GM19452 (cell line): Measurements from ENCODE around the gene ACOT13.
"Not testable (repeated sequence)": the region's sequence is repeated elsewhere in the genome, so short reads cannot be mapped to it uniquely, and the experiment has no call there.

Source experiments
- ATAC-seq: cut with Tn5 transposase; IDR thresholded peaks from one replicate; pipeline ENCODE4 v1.9.1; 2021; ENCODE audit not compliant: unreplicated experiment

Gene ACOT13

DNA sequence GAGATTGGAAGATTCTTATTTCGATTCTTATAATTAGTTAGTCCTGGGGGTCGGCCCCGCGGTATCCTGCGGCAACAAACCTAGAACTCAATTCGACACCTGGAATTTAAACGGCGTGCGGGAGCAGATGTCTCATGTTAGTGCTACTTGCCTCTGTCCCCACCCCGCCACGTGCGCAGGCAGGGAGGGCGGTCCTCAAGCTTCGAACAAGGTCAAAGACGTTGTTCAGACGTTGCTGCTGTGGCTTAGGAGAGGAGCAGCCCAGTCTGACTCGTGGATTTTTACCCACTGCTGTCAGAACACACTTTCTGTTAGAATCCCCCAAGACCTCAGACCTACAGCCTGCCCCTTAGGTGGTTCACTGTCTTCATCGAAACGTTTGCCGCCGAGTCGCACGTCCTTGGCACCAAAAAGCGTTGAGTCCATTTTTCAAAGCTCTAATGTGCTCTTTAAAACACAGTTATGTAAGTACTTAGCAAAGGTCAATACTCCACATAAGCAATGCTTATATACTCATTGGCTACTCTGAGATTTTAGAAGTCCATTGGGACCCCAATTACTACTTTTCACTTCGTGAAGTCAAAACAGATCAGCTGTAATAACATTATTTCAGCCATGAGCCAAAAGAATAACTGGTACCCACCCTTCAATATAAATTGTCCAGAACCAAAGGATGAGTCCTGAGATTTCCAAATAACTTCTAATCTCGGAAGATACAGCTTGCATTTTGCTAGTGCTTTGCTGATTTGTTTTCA, 54.8 kb downstream of the ACOT13 start:
- peak; percentile 49 for ATAC-seq

DNA sequence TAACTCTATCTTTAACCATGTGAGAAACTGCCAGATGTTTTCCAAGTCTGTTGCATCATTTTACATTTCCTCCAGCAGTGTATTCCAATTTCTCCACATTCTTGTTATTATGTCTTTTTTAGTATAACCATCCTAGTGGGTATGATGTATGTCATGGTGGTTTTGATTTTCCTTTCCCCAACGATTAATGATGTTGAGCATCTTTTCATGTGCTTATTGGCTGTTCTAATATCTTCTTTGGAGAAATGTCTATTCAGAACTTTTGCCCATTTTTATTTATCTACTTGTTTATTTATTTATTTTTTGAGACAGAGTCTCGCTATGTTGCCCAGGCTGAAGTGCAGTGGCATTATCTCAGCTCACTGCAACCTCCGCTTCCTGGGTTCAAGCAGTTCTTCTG, 56.4 kb downstream of the ACOT13 start:
- no peak for ATAC-seq

DNA sequence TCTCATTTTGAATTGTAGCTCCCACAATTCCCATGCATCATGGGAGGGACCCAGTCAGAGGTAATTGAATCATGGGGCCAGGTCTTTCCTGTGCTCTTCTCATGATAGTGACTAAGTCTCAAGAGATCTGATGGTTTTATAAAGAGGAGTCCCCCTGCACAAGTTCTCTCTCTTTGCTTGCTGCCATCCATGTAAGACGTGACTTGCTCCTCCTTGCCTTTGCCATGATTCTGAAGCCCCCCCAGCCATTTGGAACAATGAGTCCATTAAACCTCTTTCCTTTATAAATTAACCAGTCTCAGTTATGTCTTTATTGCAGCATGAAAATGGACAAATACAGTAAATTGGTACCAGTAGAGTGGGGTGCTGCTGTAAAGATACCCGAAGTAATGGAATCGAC, 63.8 kb downstream of the ACOT13 start:
- ATAC-seq: not testable (repeated sequence)

DNA sequence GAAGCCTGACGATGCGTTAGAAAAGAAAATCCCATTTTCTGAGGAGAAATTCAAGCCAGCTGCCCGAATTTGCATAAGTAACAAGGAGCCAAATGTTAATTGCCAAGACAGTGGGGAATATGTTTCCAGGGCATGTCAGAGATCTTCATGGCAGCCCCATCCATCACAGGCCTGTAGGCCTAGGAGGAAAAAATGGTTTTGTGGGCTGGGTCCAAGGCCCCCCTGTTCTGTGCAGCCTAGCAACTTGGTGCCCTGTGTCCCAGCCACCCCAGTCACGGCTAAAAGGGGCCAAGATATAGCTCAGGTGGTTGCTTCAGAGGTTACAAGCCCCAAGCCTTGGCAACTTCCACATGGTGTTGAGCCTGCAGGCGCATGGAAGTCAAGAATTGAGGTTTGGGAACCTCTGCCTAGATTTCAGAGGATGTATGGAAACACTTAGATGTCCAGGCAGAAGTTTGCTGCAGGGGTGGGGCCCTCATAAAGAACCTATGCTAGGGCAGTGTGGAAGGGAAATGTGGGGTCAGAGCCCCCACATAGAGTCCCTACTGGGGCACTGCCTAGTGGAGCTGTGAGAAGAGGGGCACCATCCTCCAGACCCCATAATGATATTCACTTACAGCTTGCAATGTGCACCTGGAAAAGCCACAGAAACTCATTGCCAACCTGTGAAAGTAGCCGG, 64.7 kb downstream of the ACOT13 start:
- not testable (repeated sequence) for ATAC-seq

DNA sequence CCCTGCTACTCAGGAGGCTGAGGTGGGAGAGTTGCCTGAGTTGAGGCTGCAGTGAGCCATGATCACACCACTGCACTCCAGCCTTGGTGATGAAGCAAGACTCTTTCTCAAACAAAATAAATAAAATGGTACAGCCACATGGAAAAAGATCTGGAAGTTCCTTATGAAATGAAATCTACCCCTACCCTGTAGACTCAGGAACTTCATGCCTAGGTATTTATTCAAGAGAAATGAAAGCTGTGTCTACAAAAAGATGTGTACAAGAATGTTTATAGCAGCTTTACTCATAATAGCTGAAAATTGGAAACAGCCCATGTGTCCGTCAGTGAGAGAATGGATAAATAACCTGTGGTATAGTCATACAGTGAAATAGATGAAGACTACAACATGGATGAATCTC, 67.3 kb downstream of the ACOT13 start:
- no peak for ATAC-seq

DNA sequence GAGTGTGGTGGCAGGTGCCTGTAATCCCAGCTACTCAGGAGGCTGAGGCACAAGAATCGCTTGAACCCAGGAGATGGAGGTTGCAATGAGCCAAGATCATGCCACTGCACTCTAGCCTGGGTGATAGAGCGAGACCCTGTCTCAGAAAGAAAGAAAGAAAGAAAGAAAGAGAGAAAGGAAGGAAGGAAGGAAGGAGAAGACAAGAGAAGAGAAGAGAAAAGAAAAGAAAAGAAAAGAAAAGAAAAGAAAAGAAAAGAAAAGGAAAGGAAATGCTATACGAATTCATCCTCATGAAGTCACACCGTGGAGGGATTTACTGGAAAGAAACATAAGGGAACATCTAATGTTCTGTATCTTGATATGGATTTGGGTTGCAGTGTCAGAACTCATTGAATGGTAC, 67.8 kb downstream of the ACOT13 start:
- ATAC-seq: not testable (repeated sequence)

DNA sequence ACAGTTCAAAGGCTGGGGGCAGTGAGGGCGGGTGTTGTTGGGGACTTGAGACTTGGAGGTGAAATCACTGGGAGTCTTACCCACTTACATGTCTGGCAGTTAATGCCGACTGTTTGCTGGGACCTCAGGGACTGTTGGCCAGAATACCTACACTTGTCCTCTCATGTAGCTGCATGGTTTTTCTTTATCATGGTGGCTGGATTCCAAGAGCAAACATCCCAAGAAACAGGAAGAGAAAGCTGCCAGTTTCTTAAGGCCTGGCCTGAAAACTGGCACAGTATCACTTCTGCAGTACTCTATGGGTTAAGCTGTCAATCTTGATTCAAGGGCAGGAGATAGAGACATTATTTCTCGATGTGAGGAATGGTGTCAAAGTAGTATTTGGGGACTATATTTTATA, 71.9 kb downstream of the ACOT13 start:
- ATAC-seq: no peak

DNA sequence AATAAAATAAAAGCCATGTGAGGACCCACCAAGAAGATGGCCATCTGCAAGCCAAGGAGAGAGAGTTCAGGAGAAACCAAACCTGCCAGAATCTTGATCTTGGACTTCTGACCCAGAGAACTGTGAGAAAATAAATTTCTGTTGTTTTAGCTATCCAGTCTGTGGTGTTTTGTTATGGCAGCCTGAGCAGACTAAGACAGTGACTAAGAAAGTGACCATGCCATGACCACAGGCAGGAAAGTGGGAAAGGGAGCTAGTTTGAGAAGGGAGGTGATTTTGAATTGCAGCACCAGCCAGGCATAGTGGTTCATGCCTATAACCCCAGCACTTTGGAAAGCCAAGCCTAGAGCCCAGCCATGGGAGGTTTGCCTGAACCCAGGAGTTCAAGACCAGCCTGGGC, 74.0 kb downstream of the ACOT13 start:
- no peak for ATAC-seq

DNA sequence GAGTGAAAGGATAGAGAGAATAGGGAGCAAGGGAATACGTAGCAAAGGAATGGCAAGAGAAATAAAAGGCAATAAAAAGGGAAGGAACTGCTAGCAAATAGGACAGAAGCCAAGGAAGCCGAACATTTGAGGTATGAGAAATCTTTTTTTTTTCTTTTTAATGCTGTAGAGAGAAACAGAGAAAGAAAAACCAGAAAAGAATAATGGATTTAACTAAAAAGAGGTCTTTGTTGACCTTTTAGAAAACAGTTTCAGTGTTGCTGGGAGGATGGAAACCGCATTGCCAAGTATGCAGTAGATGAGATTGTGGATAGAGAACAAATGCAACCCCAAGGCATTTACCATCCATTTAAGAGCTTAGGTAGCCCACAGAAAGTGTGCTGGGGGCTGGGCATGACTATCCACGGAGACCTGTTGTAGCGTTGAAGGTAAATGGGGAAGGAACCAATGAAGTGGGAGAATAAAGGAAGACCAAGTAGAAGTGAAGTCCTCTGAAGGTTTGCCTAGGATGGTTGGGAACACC, 75.4 kb downstream of the ACOT13 start:
- ATAC-seq: no peak

DNA sequence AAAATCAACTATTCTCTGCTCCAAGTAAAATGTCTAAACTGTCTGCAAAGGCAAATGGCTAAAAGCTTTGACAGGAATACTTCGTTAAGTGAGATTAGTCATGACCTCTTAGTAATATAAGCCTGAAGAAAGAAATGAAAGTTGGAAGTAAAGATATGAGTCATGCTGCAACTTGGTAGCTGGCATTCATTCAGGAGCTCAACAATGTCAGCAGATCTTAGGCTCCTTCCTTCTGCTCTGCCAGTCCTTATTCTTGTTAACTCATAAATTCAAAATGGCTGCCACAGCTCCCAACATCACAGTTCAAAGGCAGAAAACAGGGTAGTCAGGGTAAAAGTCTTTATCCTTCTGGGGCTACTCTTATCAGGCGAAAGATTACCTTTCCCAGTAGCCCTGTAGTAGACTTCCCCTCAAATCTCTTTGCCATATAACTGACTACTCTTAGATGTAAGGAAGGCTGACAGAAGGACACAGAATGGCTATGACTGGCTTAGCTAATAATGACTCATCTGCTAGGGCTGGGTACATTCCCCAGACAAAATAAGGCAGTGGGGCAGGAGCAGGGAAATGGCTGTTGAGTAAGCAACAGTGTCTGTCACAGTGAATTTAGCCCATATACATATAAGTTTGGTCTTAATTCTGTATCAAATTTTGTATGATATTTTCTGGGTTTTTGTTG, 76.5 kb downstream of the ACOT13 start:
- ATAC-seq: peak; percentile 84

DNA sequence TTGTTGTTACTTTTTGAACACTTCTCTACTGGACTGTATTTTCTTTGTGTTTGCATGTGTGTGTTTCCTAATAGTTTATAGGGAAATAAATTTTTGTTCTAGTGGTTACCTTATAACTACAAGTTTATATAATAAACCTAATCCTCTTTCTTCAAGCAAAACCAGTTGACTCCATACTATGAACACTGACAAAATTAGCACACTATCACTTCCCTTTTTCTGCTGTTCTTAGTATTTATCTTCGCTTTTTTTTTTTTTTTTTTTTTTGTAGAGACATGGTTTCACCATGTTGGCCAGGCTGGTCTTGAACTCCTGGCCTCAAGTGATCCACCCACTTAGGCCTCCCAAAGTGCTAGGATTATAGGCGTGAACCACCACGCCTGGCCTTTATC, 77.1 kb downstream of the ACOT13 start:
- ATAC-seq: peak; percentile 45

DNA sequence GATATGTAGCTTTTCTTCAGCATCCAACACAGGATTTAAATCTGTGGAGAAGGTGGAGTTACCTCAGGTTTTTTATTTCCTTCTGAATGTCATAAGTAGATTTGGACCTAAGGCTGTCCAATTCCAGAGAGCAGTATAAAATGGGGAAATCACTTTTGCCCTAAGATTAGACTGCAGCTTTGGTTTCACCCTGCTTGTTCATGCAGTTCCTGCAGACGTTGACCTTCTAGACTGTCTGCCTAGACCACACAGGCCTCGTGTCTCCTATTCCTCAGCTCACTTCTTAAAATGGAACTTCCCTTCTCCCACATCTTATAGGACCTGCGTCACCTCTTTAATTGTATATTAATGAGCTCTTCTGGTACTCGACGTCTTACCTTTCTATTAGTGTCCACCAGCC, 78.0 kb downstream of the ACOT13 start:
- no peak for ATAC-seq

DNA sequence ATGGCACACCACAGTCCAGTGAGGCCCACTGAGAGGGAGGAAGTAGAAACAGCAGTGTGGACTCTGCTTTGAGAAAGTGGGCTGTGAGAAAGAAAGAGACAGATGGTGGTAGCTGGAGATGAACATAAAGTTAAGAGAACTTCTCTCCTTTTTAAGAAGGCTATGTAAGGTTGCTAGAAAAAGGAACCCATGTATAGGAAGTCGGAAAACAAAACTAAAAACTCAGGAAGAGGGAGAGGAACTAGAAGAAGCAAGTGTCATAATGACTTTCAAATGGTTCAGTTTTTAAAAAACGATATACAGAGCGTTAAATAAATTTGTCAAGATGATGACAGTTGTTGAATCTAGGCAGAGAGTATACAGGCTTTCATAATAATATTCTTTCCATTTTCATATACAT, 82.4 kb downstream of the ACOT13 start:
- ATAC-seq: no peak

DNA sequence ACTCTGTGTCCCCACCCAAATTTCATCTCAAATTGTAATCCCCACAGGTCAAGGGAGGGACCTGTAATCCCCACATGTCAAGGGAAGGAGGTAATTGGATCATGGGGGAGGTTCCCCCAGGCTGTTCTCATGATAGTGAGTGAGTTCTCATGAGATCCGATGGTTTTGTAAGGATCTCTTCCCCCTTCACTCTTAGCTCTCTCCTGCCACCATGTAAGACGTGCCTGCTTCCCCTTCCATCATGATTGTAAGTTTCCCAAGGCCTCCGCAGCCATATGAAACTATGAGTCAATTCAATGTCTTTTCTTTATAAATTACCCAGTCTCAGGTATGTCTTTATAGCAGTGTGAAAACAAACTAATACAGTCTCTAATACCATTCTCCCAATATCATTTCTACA, 84.0 kb downstream of the ACOT13 start:
- ATAC-seq: not testable (repeated sequence)

DNA sequence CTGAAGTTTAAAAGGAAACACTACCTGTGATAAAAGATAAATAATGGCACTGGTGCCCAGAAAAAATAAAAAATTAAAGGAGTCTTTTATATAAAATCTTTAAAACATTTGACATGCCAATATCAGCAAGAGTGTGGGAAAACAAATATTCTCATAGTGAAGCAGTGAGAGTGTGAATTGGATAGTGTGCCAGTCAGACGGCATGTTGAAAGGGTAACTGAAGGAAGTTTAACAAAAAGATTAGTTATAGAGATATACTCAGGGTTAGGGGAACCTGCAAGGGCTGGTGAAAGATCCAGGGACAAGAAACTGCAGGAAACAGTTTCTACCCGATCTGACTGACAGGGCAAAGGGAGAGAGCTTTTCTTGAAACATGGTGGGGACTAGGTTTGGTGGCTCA, 85.6 kb downstream of the ACOT13 start:
- no peak for ATAC-seq

DNA sequence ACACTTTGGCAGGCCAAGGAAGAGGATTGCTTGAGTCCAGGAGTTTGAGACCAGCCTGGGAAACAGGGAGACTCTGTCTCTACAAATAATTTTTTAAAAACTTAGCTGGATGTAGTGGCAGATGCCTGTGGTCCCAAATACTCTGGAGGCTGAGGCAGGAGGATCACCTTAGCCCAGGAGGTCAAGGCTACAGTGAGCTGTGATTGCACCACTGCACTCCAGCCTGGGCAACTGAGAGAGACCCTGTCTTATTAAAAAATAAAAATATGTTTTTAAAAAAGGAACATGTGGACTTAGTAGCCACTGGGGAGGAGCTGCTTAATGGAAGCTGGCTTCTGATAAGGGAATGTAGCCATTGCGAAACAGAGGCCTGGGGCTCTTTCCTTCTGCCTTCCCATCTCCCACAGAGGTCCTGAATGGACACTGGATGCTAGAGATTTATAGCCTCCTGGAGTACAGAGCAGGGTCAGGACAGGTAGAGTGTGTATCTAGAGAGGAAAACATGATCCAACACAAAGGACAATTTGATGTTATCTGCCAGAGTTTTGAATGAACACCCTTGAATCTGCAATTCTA, 86.1 kb downstream of the ACOT13 start:
- no peak for ATAC-seq

DNA sequence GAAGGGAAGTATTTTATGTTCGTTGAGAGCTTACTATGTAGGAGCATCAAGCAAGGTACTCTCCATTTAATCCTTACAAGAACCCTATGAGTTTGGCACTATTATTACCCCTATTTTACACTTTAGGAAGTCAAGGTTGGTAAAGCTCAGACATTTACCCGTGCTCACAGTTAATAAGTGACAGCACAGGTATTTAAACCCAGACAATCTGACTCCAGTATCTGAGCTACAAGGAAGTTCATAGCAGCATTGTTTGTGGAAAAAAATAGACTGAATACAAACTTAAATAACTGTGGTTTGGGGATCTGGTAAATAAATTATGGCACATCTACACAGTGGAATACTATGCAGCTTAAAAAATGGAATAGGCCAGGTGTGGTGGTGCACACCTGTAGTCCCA, 86.7 kb downstream of the ACOT13 start:
- ATAC-seq: no peak

DNA sequence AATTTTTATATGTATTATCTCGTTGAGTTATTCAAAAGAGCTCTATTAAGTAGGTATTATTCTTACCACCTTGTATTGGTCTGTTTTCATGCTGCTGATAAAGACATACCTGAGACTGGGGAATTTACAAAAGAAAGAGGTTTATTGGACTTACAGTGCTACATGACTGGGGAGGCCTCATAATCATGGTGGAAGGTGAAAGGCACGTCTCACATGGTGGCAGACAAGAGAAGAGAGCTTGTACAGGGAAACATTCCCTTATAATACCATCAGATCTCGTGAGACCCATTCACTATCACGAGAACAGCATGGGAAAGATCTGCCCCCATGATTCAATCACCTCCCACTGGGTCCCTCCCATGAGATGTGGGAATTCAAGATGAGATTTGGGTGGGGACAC, 87.5 kb downstream of the ACOT13 start:
- not testable (repeated sequence) for ATAC-seq
